HG03039 (cell line): ENCODE measurements around the gene CDYL.

Experiments
- ATAC-seq: cut with Tn5 transposase; IDR thresholded peaks from one replicate; pipeline ENCODE4 v1.9.1; 2021; ENCODE audit warnings: mild to moderate bottlenecking, moderate library complexity; ENCODE audit not compliant: unreplicated experiment

Gene CDYL

DNA sequence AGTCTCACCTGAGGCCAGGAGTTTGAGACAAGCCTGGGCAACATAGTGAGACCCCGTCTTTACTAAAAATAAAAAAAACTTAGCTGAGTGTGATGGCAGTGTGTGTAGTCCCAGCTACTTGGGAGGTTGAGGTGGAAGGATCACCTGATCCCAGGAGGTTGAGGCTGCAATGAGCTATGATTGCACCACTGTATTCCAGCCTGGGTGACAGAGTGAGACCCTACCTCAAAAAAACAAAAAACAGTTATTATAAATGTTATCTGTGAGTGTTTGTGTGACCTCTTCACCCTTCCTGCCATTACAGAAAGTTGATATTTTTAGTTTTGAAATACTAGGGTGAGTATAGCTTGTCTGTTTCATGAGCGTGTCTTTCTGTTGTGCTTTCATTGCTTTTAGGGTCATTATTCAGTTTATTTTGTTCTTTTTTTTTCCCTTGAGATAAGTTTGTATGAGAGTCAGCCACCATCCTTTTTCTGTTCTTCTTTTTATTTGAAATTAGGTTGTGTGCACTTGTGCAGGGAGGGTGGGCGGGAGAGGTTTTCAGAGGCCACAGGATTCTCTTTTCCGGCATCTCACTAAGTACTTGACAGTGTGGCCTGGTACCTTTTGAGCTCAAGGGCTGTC lies 26.2 kb downstream of the CDYL start:
- ATAC-seq = peak; percentile 52

DNA sequence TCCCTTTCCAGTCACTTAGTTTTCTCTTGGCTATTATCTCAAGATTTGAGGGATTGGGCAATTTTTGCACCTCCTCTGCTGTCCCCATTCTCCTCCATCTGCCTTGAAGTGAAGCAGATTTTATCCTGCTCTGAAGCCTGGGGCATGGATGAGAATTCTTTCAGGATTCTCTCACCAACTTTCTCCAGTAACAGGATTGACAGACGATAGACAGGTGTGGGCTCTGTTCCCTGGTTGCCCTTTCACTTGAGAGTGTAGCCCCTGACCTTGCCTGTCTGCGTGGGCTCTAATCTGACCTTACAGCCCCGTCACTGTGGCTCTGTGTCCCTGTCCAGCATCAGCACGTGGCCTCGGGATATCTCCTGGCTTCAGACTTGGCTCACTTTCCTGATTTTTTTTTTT lies 27.1 kb downstream of the CDYL start:
- no peak for ATAC-seq

- ATAC-seq = no peak
These were observed 27.9 kb downstream of the CDYL start for GRCh38 chr6:4804095-4804494.

DNA sequence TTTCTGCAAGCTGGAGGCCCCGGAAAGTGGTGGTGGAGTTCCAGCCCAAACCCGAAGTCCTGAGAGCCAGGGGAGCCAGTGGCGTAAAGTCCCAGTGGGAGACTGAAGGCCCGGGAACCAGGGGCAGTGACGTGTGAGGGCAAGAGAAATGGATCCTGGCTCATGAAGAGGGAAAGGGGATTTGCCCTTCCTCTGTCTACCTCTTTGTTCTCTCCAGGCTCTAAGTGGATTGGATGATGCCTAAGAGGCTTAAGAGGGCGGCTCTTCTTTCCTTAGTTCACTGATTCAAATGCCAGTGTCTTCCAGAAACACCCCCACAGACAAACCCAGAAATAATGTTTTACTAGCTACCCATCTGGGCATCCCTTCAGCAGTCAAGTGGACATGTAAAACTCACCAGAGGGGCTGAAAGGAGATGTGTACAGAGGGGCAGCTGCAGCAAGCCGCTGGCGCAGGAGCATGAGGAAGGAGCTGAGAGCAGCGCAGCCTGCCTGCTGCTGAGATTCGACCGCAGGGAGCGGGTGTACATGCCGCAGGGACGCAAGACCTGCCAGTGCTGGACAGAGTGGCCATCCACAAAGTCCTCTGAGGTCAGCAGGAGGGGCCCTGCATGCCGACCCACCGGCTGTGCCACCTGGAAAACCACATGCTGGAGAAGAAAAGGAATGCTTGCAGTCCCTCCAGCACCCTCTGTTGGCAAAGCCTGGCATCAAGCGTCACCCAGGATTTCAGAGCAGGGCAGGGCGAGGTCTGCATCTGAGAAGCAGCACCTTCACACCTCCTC lies 29.5 kb downstream of the CDYL start:
- no peak for ATAC-seq

- ATAC-seq = no peak
These were observed 30.1 kb downstream of the CDYL start for GRCh38 chr6:4806337-4806725.

DNA sequence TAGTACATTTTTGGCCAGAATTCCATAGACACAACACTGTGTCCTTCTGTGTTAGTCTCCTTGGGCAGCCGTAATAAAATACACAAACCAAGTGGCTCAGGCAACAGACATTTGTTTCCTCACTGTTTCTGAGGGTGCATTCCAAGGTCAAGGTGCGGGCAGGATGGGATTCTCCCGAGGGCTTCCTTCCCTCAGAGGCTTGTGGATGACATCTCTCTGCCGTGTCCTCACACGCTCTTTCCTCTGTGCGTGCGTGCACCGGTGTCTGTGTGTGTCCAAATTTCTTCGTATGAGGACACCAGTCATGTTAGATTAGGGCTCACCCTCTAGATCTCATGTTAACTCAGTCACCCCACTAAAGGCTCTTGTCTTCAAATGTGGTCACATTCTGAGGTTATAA lies 30.6 kb downstream of the CDYL start:
- no peak for ATAC-seq

GRCh38 chr6:4808396-4808795 lies 32.2 kb downstream of the CDYL start:
- no peak for ATAC-seq

DNA sequence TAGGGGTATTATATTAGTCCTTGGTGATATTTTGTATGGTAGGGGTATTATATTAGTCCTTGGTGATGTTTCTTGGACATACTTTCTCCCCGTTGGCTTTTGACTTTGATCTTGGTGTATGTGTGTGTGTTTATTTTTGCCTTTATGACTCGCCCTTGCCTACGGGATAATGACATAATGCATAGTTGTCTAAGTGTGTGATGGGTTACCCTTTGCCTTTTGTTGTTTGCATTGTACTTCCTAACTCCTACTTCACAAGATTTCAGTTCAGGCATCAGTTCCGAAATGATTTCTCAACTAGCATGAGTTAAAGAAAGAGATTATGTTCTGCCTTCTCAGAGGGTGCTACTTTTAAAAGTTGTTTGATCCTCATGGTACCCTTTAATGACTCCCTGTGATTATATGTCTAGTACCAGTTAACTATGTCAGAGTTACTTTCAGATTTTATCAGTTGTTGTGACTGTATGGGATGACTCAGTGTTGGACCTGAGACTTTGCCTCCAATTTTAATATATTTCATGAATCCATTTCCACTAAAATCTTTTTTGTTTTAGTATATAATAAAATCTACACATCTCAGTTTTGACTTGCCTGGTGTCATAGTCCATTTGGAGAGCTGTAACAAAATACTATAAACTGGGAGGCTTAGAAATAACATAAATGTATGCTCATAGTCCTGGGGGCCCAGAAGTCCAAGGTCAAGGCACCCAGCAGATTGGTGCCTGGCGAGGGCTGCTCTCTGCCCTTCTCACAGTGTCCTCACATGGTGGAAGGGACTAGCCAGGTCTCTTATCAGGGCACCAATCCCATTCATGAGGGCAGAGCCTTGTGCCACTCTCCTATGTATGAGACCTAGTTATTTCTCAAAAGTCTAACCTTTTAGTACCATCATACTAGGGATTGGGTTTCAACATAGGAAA lies 34.1 kb downstream of the CDYL start:
- no peak for ATAC-seq

- ATAC-seq = no peak
These were observed 35.9 kb downstream of the CDYL start for GRCh38 chr6:4812068-4812467.

- ATAC-seq = no peak
These were observed 36.9 kb downstream of the CDYL start for GRCh38 chr6:4813055-4813454.

DNA sequence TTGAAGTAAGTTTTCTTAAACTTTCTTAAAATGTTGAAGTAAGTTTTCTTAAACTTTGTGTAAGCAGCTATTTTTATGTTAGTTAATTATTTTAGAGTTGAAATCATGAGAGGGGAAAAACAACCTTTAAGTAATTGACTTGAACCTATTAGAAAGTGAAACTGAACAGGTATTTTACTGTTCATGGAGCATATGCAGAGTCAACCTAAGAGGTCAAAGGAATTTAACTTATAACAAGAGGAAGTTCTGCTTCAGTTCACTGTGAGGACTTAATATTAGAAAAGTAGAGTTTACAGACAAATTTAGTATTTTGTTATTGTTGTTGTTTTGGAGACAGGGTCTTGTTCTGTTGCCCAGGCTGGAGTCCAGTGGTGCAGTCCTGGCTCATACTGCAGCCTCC lies 38.0 kb downstream of the CDYL start:
- ATAC-seq = no peak

DNA sequence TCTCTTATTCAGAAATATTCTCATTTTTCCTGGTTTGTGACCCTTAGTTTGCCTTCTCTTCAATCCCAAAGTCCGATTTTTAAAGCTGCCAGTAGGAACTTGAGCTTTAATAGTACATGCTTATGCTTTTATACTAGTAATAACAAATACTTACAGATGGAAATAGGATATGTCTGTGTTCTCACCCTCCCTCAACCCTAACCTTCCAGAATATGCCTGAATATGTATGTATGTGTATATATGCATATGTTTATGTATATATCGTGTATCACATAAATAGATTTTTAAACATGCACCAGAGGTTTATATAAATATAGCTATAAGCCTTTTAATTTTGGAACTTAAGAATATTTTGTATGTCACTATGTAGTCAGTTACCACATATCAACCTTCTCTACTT lies 38.8 kb downstream of the CDYL start:
- no peak for ATAC-seq

DNA sequence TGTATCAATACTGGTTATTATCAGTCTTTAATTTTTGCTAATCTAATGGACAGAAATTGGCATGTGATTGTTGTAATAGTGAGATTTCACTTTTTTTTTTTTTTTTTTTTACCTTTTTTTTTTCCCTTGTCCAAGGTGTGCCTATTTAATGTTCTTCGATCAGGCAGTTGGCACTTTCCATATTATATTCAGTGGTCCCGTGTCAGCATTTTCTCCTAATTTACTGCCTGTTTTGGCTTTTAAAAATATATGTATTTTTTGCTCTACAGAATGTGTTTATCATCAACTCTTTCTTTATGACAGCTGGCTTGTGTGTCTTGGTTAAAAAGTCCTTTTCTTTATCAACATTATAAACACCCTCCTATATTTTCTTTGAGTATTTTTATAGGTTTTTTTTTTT lies 39.4 kb downstream of the CDYL start:
- ATAC-seq = no peak

- ATAC-seq = no peak
These were observed 40.7 kb downstream of the CDYL start for GRCh38 chr6:4816904-4817303.

DNA sequence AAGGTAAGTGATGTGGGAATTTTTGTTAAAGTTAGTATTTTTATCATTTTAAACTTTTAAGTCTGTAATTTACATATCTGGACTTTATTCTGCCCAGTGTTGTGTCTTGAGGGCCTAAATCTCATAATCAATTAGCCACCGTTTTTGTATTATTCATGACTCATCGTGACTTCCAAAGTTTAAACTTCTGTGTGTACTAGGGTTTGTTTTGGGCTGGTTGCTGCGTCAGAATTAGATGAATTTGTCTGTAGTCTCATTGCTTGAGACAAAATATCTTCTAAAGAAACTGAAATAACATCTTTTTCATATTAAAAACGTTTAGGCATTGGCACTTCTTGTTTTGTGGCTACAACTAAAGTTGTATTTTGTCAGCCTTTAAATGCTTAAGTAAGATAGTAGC lies 41.3 kb downstream of the CDYL start:
- ATAC-seq = no peak

GRCh38 chr6:4818272-4818938 lies 42.2 kb downstream of the CDYL start:
- no peak for ATAC-seq

GRCh38 chr6:4819706-4820283 lies 43.6 kb downstream of the CDYL start:
- no peak for ATAC-seq

DNA sequence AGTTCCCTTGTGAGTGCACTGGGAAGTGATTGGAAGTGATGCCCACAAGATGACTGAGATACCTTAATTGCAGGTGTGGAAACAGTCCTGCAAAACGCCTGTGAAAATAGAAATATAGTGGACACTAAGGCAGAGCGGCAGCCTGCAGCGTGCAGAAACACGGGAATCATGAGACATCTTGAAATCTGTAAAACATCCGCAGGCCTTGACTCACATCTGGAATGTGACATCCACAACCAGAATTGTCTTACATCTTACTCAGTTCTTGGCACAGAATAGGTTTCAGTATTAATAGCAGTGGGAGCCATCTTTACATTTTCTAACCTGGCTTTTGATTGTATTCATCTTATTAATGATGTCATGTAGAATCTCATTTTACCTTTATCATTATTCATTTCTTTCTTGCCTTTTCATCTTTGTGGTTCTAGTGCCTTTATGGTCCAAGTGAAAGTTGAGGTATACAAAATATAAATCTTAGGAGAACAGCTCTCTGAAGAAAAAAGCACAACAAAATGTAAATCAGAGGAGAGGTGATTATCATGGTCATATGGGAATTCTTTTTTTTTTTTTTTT lies 44.6 kb downstream of the CDYL start:
- ATAC-seq = no peak

- no peak for ATAC-seq
These were observed 46.3 kb downstream of the CDYL start for GRCh38 chr6:4822476-4822875.

DNA sequence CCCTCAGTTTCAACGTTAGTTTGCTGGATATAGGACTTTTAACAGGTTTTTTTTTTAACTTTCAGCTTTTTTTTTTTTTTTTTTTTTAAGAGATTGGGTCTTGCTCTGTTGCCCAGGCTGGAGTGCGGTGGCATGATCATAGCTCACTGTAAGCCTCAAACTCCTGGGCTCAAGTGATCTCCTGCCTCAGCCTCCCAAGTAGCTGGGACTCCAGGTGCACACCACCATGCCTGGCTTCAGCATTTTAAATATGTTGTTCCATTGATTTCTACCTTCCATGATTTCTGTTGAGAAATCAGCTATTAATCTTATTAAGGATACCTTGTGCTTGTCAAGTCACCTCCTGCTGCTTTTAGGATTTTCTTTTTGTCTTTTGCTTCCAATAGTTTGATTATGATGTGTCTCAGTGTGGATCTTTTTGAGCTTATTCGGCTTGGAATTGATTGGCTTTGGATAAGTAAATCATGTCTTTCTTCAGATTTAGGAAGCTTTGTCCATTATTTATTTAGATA lies 52.0 kb downstream of the CDYL start:
- ATAC-seq = no peak
